ENCODE measurements around the gene QSOX2.

QSOX2 gene

GRCh38 chr9:136173648-136174290 is 71.8 kb downstream of the QSOX2 start:
- in situ Hi-C loops (cut with MboI; ENCODE audit: low pct_unique_long_range_greater_than_20kb, low sequenced_read_pairs, unreplicated experiment), result no loop called here
- TF ChIP-seq CTCF (IDR thresholded peaks at IDR 0.05; ENCODE audit: extremely low read depth, insufficient read depth, missing control alignments), result no peak
- no peak for DNase-seq (ENCODE audit: low spot score)

- in situ Hi-C loops (cut with MboI; ENCODE audit: low pct_unique_long_range_greater_than_20kb, low sequenced_read_pairs, unreplicated experiment), result no loop called here
- no peak for TF ChIP-seq CTCF (IDR thresholded peaks at IDR 0.05; ENCODE audit: extremely low read depth, insufficient read depth, missing control alignments)
These were observed 73.1 kb downstream of the QSOX2 start for GRCh38 chr9:136172412-136173079.

GRCh38 chr9:136171801-136172411 is 73.7 kb downstream of the QSOX2 start:
- TF ChIP-seq CTCF (IDR thresholded peaks at IDR 0.05; ENCODE audit: extremely low read depth, insufficient read depth, missing control alignments), result no peak
- in situ Hi-C loops (cut with MboI; ENCODE audit: low pct_unique_long_range_greater_than_20kb, low sequenced_read_pairs, unreplicated experiment), result no loop called here
- DNase-seq (ENCODE audit: low spot score), result no peak

More at GRCh38 chr9:136172412-136173079, 73.1 kb downstream of the QSOX2 start:
- no peak for DNase-seq (ENCODE audit: low spot score)

GRCh38 chr9:136171009-136171800 is 74.4 kb downstream of the QSOX2 start:
- DNase-seq (ENCODE audit: low spot score), result peak; percentile 55
- in situ Hi-C loops (cut with MboI; ENCODE audit: low pct_unique_long_range_greater_than_20kb, low sequenced_read_pairs, unreplicated experiment), result no loop called here
- no peak for TF ChIP-seq CTCF (IDR thresholded peaks at IDR 0.05; ENCODE audit: extremely low read depth, insufficient read depth, missing control alignments)

- peak; percentile 89 for DNase-seq (ENCODE audit: low spot score)
- peak; percentile 88 for TF ChIP-seq CTCF (IDR thresholded peaks at IDR 0.05; ENCODE audit: extremely low read depth, insufficient read depth, missing control alignments)
- in situ Hi-C loops (cut with MboI; ENCODE audit: low pct_unique_long_range_greater_than_20kb, low sequenced_read_pairs, unreplicated experiment), result no loop called here
These were observed 75.4 kb downstream of the QSOX2 start for GRCh38 chr9:136170006-136170901.

All from GM13977 (cell line).